Right cardiac atrium (tissue), 5 donors: ENCODE results near the gene JMJD7. TPM values are rescaled to one million over a fixed set of nuclear protein-coding genes. Genes with fewer than 3 reads are reported as not detected.

Experiments used
- ATAC-seq, 2 donors: fragments of 200-7000 bp; cut with Tn5 transposase; one replicate each; pipeline versions ENCODE4 v1.8.0 to v1.9.1; 2020; ENCODE audit warnings: moderate library complexity in 2 of 2, mild to moderate bottlenecking in 1 of 2
- DNase-seq, 3 donors: peaks; one replicate each; pipeline ENCODE4 v3.0.0-alpha.2; 2020
- H3K27ac ChIP-seq: one replicate; pipeline ENCODE4 v1.5.1; 2013; ENCODE audit warnings: mild to moderate bottlenecking, low read length, control low read depth, moderate library complexity
- H3K27me3 ChIP-seq: one replicate; pipeline ENCODE4 v1.6.1; 2013; ENCODE audit not compliant: control insufficient read depth, insufficient read depth
- H3K4me1 ChIP-seq: one replicate; pipeline ENCODE4 v1.6.1; 2013; ENCODE audit warnings: low read length; ENCODE audit not compliant: control insufficient read depth, insufficient read depth
- H3K4me3 ChIP-seq: one replicate; pipeline ENCODE4 v1.5.1; 2013; ENCODE audit warnings: low read length, control low read depth
- H3K9me3 ChIP-seq: one replicate; pipeline ENCODE4 v1.6.1; 2013; ENCODE audit warnings: low read length; ENCODE audit not compliant: control insufficient read depth
- WGBS: extraction: QIAGEN DNeasy Blood & Tissue Kit; methylation state at CpG from one replicate; pipeline ENCODE4 v1.1.7; 2013; 5-methylcytosine and 5-hydroxymethylcytosine counted together
- intact Hi-C, 4 donors: fragments of 100-400 bp; cut with DNase I; formaldehyde crosslinking; loops; one replicate each; pipeline versions ENCODE4 v1.11.0 to v1.14.0; 2022 to 2023
- microRNA-seq, 2 donors: library from miRNA; unstranded; fragments of <30 nt; microRNA quantifications; one replicate each; pipeline ENCODE4 v1.2.0, GENCODE V29; 2020 to 2021
- polyA plus RNA-seq: library from polyadenylated mRNA; stranded (reverse); fragments of 200-250 nt; gene quantifications from one replicate; pipeline ENCODE4 v1.2.3, GENCODE V29; 2013
- total RNA-seq, 4 donors: library from RNA; stranded (reverse); fragmentation: NEBNext Ultra II Directional; extraction: Animal tissue kit (Norgen Biotek cat#: 25700); gene quantifications; one replicate each; pipeline ENCODE4 v1.2.1, GENCODE V29; 2021
- donor health status: healthy with polysubstance abuse.
- donor health status: DM: no; HTN: yes; CAD: no.
- donor health status: DM: no; HTN: no; CAD: no.
- donor health status: DM: no; HTN: yes; CAD: no; lungs with severe emphysema.
- donor health status: DM: yes; HTN: yes; CAD: no.

Gene JMJD7
- total and polyA plus RNA-seq, 5 donors, result 8.5 to 17.2 (median 16.5) TPM

DNA sequence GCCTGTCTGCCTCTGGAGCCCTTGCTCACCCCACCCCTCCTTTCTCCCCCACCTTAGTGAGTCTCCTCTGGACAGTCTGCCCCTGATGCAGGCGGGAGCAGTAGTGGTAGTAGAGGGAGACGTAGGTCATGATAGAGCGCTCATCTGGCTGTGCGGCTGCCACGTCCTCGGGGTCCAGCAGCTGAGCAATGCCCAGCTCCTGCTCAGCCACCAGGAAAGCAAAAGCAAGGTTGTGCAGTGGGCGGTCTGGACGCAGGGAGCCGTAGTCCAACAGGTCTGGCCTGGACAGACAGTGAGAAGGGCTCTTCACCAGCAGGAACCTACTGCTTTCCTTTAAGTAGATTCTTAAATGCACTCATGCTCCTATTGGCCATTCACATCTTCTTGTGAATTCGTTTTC, 59.3 kb downstream of the JMJD7 start:
- H3K4me3 ChIP-seq, result no peak overlapping the region
- 93% methylated on average over 10 of the region's 10 CpGs for WGBS
- no peaks in the 10 kb centered on the region for H3K4me1 ChIP-seq
- H3K9me3 ChIP-seq, result no peaks in the 10 kb centered on the region
- intact Hi-C loops, result no loop called here
- DNase-seq (no peak), ATAC-seq (no peak)
- no peak overlapping the region for H3K27ac ChIP-seq
- no peaks in the 10 kb centered on the region for H3K27me3 ChIP-seq

Small RNAs within 50 kb of the gene (microRNA-seq; reads per million reads assigned to microRNA genes)
- gene MIR4310, result 0 reads per million in 2 donors

Other genes with a start within 250 kb of the JMJD7 start
- 10 to 100 TPM; 33.6 to 39.2 (median 36.6) TPM for gene MGA, start 167.7 kb upstream of the JMJD7 start, total RNA-seq
- 4.2 TPM for gene MGA, start 167.7 kb upstream of the JMJD7 start, polyA plus RNA-seq
- 10 to 100 TPM; 16.0 to 20.4 (median 19.2) TPM for gene MAPKBP1, start 53.6 kb upstream of the JMJD7 start, total RNA-seq
- 11.2 TPM for gene MAPKBP1, start 53.6 kb upstream of the JMJD7 start, polyA plus RNA-seq
- 1 to 10 TPM; 1.8 to 7.1 (median 5.8) TPM for gene PLA2G4B, start 10.8 kb downstream of the JMJD7 start, total RNA-seq
- gene PLA2G4B, start 10.8 kb downstream of the JMJD7 start, polyA plus RNA-seq, result 3.9 TPM
- gene SPTBN5, start 66.0 kb downstream of the JMJD7 start, total RNA-seq, result 1 to 10 TPM; 1.7 to 4.3 (median 3.8) TPM
- 2.3 TPM for gene SPTBN5, start 66.0 kb downstream of the JMJD7 start, polyA plus RNA-seq
- 10 to 100 TPM; 31.7 to 37.4 (median 35.3) TPM for gene EHD4, start 144.5 kb downstream of the JMJD7 start, total RNA-seq
- 26.3 TPM for gene EHD4, start 144.5 kb downstream of the JMJD7 start, polyA plus RNA-seq
- gene PLA2G4E, start 192.9 kb downstream of the JMJD7 start, total RNA-seq, result under 1 TPM; 0.06 to 0.26 (median 0.13) TPM
- gene PLA2G4E, start 192.9 kb downstream of the JMJD7 start, polyA plus RNA-seq, result 0.07 TPM